H4 (cell line): ENCODE data around the gene PSMB4. TPM values are rescaled to one million over a fixed set of nuclear protein-coding genes. Genes with fewer than 3 reads are reported as not detected.
"Not testable (repeated sequence)": the region's sequence is repeated elsewhere in the genome, so short reads cannot be mapped to it uniquely, and the experiment has no call there.

ENCODE experiments used
- DNase-seq: peaks from one replicate; pipeline ENCODE4 v3.0.0-alpha.2; 2015; ENCODE audit warnings: low spot score
- total RNA-seq: library from RNA; depleted of rRNA; stranded (reverse); fragments of >200 nt; shearing (Covaris generic); gene quantifications from 2 replicates; pipeline ENCODE4 v1.2.3, GENCODE V29; 2014

PSMB4 gene
- total RNA-seq, 1 experiment from 2014 or later: 726 TPM

DNA sequence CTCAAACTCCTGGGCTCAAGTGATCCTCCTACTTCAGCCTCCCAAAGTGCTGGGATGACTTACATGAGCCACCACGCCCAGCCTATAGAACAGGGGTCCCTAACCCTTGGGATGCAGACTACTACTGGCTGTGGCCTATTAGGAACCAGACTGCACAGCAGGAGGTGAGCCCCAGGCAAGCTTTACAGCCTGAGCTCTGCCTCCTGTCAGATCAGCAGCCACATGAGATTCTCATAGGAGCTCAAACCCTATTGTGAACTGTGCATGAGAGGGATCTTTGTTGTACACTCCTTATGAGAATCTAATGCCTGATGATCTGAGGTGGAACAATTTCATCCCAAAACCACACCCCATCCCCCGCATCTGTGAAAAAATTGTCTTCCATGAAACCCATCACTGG lies 13.4 kb upstream of the PSMB4 start:
- no peak for DNase-seq

DNA sequence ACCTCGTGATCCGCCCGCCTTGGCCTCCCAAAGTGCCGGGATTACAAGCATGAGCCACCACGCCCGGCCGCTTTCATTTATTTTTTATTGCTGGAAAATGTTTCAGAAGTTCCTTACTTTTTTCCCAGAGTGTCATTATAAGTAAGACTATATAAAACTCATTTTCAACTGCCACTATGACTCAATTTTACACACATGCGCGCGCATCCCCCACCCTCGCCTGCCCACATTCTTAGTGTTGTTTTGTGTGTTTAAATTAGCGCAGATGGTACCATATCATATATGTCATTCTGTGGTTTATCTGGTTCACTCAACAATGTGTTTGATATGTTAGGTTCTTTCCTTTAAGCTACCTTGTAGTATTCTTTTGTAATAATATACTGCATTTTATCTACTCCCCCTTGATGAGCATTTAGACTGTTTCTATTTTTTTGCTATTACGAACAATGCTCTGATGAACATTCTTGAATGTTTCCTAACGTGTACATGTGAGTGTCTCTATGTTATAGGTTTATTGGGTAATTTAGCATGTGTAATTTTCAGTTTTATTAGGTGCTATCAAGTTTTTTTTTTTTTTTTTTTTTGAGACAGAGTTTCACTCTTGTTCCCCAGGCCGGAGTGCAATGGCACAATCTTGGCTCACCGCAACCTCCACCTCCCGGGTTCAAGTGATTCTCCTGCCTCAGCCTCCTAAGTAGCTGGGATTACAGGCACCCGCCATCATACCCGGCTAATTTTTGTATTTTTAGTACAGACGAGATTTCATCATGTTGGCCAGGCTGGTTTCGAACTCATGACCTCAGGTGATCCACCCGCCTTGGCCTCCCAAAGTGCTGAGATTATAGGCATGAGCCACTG lies 8.9 kb upstream of the PSMB4 start:
- not testable (repeated sequence) for DNase-seq

DNA sequence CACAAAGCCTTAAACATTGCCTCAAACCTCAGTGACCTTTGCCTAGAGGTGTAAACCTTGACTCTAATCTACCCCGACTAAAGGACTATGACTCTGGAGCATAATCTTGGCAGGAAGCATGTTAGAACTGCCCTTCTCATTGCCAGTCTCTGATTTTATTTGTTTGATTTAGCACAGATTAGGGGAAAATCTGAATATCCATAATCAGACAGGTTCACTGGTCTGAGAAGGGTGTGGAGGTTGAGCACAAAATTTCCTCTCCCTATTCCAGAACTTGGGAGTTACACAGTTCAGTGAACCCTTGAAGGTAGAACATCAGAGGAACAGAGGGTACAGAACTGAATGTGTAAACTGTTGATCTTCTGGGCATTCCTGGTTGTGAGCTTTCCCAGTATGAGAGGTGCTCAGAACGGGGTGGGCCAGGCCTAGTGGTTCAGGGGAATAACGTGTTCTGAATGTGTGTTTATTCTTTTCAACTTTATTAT lies 8.3 kb upstream of the PSMB4 start:
- no peak for DNase-seq

DNA sequence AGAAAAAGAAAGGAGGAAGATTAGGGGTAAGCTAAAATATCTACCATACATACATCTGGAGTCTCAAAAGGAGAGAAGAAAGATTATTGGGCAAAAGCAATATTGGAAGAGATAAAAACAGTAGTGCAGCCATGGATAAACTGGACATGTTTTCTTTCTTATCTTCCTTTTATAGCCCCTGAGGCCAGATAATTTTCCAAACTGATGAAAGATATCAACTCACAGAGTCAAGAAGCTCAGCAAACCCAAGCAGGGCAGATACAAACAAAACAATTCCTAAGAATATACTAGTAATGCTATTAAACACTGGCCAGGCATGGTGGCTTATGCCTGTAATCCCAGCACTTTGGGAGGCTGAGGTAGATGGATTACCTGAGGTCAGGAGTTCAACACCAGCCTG lies 5.8 kb upstream of the PSMB4 start:
- no peak for DNase-seq

DNA sequence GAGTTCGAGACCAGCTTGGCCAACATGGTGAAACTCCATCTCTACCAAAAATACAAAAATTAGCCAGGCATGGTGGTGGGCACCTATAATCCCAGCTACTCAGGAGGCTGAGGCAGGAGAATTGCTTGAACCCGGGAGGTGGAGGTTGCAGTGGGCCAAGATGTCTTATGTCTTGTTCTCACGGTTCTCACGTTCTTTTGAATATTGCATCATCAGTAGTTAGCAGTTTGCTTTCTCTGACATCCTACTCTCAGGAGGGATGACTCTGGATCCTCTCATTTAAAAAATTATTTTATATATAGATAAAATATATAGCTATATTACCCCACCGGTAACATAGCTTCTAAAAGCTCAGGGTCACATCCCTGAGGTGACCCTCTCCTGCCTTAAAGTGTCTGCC lies 3.1 kb upstream of the PSMB4 start:
- DNase-seq: not testable (repeated sequence)

DNA sequence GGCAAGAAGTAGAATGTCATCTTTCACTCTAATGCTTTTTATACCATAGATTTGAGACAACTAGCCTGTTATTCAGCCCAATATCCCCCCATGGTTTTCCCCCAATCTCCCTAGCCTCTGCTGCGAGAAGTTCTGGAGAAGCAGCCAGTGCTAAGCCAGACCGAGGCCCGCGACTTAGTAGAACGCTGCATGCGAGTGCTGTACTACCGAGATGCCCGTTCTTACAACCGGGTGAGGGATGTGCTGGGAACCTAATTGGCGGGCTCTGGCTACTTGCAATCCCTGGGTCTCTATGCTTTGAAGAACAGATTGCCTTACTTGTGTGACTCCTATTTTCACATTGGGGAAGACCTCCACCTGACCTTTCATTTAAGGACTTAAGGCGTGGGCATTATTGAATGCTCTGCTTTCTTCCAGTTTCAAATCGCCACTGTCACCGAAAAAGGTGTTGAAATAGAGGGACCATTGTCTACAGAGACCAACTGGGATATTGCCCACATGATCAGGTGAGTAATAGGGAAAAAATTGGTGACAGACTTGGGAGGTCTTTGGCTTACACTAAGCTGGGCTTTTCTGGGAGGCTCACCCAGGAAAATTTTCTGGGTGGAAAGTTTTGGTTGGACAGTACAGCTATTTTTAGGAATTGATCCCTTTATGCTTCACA lies 1.9 kb downstream of the PSMB4 start:
- no peak for DNase-seq

DNA sequence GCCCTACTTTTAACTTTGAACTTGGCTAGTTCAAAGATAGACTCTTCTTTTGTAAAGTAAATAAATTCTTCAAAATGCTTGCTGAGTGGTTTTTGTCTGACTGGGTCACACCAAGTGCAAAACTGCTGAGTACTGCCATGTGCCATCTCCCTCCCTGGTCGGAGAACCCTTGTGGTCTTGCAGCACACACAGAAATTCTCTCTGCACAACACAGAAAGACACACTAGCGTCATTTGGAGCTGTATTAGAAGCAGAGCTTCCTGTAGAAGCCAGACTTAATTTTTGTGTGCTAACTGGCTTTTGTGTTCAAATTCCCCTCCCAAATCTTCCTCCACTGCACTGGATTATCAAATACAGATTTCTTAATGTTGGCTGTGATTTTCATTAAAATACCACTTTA lies 2.5 kb downstream of the PSMB4 start:
- no peak for DNase-seq

DNA sequence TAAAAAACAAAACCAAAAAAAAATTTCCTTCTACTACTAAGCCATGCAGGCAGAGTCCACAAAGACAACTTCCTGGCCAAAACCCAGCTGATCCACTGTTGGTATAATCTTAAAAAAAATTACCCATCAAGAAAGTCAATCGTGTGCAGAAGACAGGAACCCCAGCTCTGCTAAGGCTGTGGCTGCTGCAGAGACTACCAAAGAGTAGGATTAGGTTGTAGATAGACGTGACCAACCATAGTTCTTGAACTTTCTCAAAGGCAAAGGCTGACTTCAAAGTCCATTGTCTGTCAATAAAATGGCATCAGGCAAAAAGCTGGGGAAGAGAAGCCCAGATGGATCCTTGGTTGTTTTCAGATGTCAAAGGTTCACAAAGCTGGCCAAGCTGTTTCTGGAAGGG lies 3.4 kb downstream of the PSMB4 start:
- no peak for DNase-seq

DNA sequence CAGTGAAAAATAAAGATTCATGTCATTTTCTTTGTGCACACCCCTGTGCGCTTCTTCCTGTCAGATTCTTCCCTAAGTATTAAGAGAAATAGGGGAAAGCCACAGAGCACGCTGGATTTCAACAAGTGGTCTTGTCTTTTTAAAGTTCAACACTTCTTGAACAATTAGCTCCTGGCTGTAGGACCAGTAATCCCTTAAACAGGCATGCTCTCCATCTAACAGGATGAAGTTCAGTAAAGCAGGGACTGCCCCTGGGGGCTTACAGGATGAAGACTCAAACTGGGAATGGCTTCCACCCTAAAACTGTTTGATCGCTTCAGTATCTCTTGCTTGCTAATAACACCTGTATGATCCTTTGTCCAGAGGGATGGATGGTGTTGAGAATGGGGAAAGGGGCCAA lies 4.2 kb downstream of the PSMB4 start:
- no peak for DNase-seq

DNA sequence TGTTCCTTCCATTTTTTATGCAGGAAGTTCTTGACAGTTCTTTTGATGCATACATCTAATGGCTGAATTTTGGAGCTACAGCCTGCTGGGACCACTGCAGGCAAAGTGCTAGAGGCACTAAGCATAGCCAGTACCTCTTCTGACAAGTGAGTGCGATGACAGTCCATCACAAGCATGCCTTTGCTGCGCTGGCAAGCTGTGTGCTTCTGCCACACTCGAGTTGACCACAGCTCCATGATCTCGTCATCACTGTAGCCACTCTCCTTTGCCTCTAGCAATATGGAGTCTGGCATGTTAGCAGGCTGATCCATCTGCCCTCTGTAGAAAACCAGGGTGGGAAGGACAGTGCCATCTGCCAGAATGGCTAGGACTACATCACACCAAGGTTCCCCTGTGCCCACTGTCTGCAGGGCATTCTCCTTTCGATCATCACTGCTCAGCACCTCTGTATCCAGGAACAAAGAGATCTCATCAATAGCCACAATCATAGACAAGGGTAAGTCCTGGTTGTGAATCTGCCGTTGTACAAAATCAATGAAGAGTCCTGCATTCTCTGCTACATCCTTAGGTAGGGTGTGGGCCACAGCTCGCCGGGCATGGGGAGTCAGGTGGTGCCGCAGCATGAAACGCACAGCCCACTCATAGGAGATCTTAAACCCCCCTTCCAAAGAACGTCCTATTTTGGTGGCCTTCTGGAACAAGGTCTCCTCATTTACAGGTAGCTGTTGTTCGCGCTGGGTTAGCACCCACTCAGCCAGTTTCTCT lies 6.0 kb downstream of the PSMB4 start:
- DNase-seq: no peak

DNA sequence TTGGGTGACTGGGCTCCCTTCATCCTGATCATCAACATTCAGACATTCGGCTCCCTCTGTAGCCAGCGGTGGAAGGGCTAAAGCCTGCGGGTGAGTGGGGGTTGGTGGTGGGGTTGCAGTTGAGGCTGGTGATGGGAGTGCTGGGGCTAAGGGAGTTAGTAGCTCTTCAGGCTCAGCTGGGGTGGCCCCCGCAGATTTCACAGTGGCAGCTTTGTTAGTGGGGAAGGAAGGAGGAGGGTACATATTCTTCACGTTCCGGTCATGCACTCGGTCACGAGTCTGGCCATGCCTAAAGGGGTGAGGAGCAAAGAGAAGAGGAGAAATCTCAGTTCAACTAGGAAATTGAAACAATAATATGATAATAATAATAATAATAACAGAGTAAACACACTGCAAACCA lies 6.8 kb downstream of the PSMB4 start:
- DNase-seq: no peak

DNA sequence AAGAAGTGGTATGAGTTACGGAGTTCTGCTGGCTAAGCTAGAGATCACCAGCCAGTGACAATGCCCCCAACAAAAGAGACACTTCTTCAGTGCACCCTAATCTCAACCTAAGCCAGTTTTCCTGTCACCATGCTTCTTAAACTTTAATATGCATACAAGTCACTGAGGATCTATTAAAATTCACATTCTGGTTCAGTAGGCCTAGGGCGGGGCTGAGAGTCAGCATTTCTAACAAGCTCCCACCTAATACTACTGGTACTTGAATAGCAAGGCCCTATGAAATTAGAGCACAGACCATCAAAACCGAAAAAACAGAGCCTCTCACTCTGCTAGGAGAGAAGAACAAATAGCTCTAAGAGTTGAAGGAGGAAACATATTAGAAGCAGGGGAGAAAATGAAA lies 7.9 kb downstream of the PSMB4 start:
- no peak for DNase-seq

DNA sequence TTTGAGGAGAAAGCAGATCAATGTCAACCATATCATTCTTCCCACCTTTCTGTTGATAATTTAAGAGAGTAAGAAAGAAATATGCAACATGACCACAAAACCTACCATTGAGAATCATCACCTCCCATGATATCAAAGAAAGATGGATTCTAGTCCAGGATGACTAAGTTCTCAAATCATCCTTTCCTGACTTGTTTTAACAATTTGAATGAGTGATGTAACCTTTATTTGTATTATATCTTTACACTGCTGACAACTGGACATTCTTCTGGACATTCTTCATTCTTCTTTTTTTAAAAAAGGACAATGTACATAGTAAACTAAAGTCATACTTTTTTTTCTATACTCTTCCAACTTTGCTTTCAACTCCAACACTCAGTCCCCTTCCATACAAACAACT lies 9.5 kb downstream of the PSMB4 start:
- no peak for DNase-seq

DNA sequence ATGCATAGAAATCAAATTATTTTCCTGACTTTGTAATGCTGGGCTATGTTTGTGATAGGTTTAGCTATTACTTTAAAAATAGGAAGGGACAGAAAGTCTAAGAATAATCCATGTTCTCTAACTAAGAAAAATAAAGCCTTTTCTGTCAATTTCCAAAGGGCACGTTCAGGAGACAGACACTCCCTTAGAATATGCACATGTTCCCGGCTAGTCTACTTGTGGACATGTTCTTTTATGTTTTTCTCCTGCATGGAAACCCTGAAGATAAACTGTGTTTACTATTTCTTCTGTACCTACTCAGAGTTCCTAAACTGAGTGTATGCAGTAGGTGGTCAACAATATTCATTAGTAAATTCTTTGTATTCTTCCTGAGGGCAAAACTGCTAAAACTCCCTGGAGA lies 12.5 kb downstream of the PSMB4 start:
- DNase-seq: no peak

DNA sequence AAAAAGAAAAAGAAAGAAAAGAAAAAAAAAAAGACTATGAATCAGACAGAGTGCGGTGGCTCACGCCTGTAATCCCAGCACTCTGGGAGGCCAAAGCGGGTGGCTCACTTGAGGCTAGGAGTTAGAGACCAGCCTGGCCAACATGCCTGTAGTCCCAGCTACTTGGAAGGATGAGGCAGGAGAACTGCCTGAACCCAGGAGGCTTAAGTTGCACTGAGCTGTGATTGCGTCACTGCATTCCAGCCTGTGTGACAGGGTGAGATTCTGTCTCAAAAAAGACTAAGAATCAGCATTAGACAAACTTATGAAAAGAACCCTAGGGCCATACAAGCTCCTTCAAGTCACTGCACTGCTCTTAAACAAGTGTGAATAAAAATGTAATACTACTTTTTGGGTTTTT lies 16.9 kb downstream of the PSMB4 start:
- no peak for DNase-seq

DNA sequence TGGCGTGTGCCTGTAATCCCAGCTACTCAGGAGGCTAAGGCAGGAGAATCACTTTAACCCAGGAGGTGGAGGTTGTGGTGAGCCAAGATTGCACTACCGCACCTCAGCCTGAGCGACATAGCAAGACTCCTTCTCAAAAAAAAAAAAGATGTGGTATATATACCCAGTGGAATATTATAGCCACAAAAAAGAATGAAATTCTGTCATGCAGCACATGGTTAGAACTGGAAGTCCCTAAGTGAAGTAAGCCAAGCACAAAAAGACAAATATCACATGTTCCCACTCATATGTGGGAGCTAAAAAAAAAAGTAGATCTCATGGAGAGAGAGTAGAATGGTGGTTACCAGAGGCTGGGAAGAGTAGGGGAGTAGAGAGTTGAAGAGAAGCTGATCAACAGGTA lies 18.7 kb downstream of the PSMB4 start:
- no peak for DNase-seq

DNA sequence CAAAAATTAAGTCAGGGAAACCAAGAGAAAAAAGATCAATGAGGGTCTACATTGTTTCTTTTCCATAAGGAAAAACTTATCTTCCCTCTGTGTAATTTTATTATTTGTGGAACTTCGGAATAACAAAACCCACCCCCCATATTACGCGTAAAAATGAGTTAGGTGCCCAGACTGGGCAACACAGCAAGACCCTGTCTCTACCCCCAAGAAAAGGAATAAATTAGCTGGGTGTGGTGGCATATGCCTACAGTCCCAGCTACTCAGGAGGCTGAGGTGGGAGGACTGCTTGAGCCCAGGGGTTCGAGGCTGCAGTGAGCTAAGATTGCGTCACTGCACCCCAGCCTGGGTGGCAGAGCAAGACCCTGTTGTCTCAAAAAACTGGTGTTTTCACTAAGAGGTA lies 20.4 kb downstream of the PSMB4 start:
- no peak for DNase-seq

DNA sequence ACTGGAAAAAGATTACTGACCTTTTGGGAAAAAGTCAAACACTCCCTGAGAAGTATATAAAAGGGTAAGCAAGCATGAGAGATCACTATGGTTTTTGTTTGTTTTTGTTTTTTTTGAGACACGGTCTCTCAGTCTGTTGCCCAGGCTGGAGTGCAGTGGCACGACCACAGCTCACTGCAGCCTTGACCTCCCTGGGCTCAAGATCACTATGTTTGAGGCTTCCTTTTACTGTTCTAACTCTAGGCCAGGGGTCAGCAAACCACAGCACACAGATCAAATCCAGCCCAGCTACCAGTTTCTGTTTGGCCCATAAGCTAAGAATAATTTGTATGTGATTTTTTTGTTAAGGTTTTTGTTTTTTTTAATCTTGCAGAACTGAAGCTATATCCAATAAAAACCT lies 25.7 kb downstream of the PSMB4 start:
- no peak for DNase-seq

DNA sequence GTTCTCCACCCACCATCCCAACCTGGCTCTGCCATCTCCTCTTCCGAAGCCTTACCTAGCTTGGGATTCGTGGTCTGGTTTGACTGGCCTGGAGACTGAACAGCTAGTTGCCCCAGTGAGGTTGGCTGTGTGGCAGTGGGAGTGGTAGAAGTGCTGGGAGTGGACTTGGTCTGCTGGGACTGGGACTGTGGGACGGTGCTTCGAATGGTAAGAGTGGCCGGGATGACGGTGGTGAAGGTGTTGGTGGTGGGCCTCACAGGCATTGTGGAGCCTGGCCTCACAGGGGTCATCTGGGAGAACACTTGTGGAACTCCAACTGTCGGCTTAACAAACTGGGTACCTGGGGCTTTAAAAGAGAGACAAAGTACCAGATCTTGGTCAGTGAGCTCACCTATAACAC lies 28.7 kb downstream of the PSMB4 start:
- no peak for DNase-seq

DNA sequence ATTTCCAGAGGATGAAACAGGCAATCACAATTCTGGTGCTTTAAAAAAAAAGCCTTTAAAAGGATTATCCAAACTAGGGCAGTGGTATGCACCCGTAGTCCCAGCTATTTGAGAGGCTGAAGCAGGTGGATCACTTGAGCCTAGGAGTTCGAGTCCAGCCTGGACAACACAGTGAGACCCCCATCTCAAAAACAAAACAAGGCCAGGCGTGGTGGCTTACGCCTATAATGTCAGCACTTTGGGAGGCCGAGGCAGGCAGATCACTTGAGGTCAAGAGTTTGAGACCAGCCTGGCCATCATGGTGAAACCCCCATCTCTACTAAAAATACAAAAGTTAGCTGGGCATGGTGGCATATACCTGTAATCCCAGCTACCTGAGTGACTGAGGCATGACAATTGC lies 34.5 kb downstream of the PSMB4 start:
- not testable (repeated sequence) for DNase-seq

DNA sequence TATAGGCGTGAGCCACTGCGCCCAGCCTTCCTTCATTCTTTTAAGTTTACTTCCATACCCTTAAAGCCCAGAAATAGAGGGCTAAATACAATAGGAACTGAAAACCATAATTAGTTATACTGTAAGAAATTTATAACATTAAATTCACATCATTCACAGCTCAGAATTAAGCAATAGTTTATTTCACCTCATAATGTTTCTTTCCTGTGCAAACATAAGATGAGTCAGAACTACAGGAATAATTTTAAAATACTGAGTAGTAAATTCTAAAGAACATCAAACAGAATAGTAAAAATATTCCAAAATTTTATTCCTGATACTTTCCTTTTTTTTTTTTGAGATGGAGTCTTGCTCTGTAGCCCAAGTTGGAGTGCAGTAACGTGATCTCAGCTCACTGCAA lies 35.8 kb downstream of the PSMB4 start:
- no peak for DNase-seq

DNA sequence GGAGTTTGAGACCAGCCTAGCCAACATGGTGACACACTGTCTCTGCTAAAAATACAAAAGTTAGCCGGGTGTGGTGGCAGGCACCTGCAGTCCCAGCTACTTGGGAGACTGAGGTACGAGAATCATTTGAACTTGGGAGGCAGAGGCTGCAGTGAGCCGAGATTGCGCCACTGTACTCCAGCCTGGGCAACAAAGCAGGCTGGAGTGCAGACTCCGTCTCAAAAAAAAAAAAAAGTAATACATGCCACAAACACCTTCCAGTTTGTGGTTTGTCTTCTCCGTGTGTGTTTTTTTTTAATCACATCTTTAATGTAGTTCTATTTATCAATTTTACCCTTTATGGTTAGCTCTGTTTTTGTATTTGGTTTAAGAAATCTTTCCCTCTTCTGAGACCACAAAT lies 37.6 kb downstream of the PSMB4 start:
- DNase-seq: no peak

DNA sequence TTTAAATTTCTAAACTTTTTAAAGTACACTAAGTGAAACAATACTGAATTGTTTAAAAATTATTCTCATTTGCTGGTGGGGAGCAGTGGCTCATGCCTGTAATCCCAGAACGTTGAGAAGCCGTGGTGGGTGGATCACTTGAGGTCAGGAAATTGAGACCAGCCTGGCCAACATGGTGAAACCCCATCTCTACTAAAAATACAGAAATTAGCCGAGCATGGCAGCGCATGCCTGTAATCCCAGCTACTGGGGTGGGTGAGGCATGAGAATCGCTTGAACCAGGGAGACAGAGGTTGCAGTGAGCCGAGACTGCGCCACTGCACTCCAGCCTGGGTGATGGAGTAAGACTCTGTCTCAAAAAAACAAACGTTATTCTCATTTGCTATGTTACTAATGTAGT lies 38.0 kb downstream of the PSMB4 start:
- not testable (repeated sequence) for DNase-seq
